ENCODE measurements around the gene CD52. TPM values are rescaled to one million over a fixed set of nuclear protein-coding genes. Genes with fewer than 3 reads are reported as not detected.

The CD52 gene
- total RNA-seq, 2 experiments from 2014 or later: 582 to 608 TPM

GRCh38 chr1:26280333-26281042, 37.3 kb upstream of the CD52 start:
- H3K4me3 ChIP-seq (ENCODE audit: low read length): peak overlapping the region; percentile 72
- H3K27me3 Mint-ChIP-seq: no peaks in the 10 kb centered on the region
- intact Hi-C loops (cut with DNase I, micrococcal nuclease): loop anchor here in 1 of 2 experiments (5.0 kb wide), 1 partner anchor 192 kb away; the partner anchor contains the start of gene HMGN2

GRCh38 chr1:26281091-26281958, 36.4 kb upstream of the CD52 start:
- Histone ChIP-seq H3K4me3 (ENCODE audit: low read length) (peak overlapping the region; percentile 72), H3K36me3 (ENCODE audit: insufficient read depth, low read length) (peaks cover 37% of the 10 kb centered on the region), H3K9me3 (ENCODE audit: control insufficient read depth in 1 of 2, insufficient read depth in 1 of 2, low read length in 2 of 2) (no peaks in the 10 kb centered on the region), H3K4me1 (ENCODE audit: insufficient read depth, low read length) (peaks cover 95% of the 10 kb centered on the region), H3K27me3 (ENCODE audit: control insufficient read depth in 1 of 2, insufficient read depth in 2 of 2, low read length in 2 of 2) (no peaks in the 10 kb centered on the region), H3K27ac (ENCODE audit: low read depth in 1 of 2, low read length in 2 of 2) (peak overlapping the region; percentile 59 to 91)
- Mint-ChIP-seq H3K4me3 (peak overlapping the region; percentile 92), H3K36me3 (ENCODE audit: low read depth) (peaks cover 58% of the 10 kb centered on the region), H3K27ac (peak overlapping the region; percentile 95), H3K9me3 (no peaks in the 10 kb centered on the region), H3K27me3 (no peaks in the 10 kb centered on the region), H3K4me1 (ENCODE audit: low read depth) (peaks cover 89% of the 10 kb centered on the region)
- intact Hi-C loops (cut with DNase I, micrococcal nuclease): loop anchor here in 1 of 2 experiments (5.0 kb wide), 1 partner anchor 191 kb away; the partner anchor contains the start of gene HMGN2
- CTCF ChIA-PET: interaction anchor here (0.5 to 0.6 kb wide), 2 partner anchors 109 to 1460 kb away, joined by 3 read pairs; no protein-coding TSS in a partner anchor
- DNase-seq: peak in 2 of 14 experiments; percentile 18 to 33
- POLR2A ChIA-PET: interaction anchor here (1.1 to 20.7 kb wide), 4 partner anchors 26 to 219 kb away, joined by 3 to 977 read pairs (median 13); partner anchors contain the start of genes CD52, DHDDS and UBXN11
- TF ChIP-seq CTCF (IDR thresholded peaks at IDR 0.05): no peak
- ATAC-seq (ENCODE audit: poor library complexity): no peak

More at GRCh38 chr1:26280333-26281042, 37.3 kb upstream of the CD52 start:
- no peaks in the 10 kb centered on the region for H3K27me3 ChIP-seq (ENCODE audit: control insufficient read depth in 1 of 2, insufficient read depth in 2 of 2, low read length in 2 of 2)
- peaks cover 95% of the 10 kb centered on the region for H3K4me1 ChIP-seq (ENCODE audit: insufficient read depth, low read length)
- Mint-ChIP-seq H3K9me3 (no peaks in the 10 kb centered on the region), H3K27ac (peak overlapping the region; percentile 95), H3K4me1 (ENCODE audit: low read depth) (peaks cover 89% of the 10 kb centered on the region), H3K4me3 (peak overlapping the region; percentile 92), H3K36me3 (ENCODE audit: low read depth) (peaks cover 61% of the 10 kb centered on the region)
- POLR2A ChIA-PET: interaction anchor here (1.1 to 20.7 kb wide), 8 partner anchors 8 to 220 kb away, joined by 3 to 977 read pairs (median 8); partner anchors contain the start of genes CD52, CEP85, DHDDS and UBXN11
- DNase-seq (peak in 6 of 14 experiments; percentile 18 to 57 (median 43)), ATAC-seq (ENCODE audit: poor library complexity) (no peak)
- H3K9me3 ChIP-seq (ENCODE audit: control insufficient read depth in 1 of 2, insufficient read depth in 1 of 2, low read length in 2 of 2): no peaks in the 10 kb centered on the region
- CTCF ChIA-PET: interaction anchor here (0.5 to 1.9 kb wide), 9 partner anchors 8 to 1461 kb away, joined by 3 to 17 read pairs (median 5); partner anchors contain the start of gene CD52
- no peak for TF ChIP-seq CTCF (IDR thresholded peaks at IDR 0.05)
- H3K36me3 ChIP-seq (ENCODE audit: insufficient read depth, low read length): peaks cover 37% of the 10 kb centered on the region
- peak overlapping the region; percentile 71 to 91 for H3K27ac ChIP-seq (ENCODE audit: low read depth in 1 of 2, low read length in 2 of 2)

- H3K9me3 ChIP-seq (ENCODE audit: control insufficient read depth in 1 of 2, insufficient read depth in 1 of 2, low read length in 2 of 2): no peaks in the 10 kb centered on the region
- H3K4me3 ChIP-seq (ENCODE audit: low read length): peak overlapping the region; percentile 72
- H3K27ac ChIP-seq (ENCODE audit: low read depth in 1 of 2, low read length in 2 of 2): peak overlapping the region in 1 of 2 donors; percentile 91
- DNase-seq (peak in 2 of 14 experiments; percentile 11 to 35), ATAC-seq (ENCODE audit: poor library complexity) (no peak)
- intact Hi-C loops (cut with DNase I, micrococcal nuclease): loop anchor here in 1 of 2 experiments (5.0 kb wide), 1 partner anchor 190 kb away; the partner anchor contains the start of gene HMGN2
- Mint-ChIP-seq H3K27ac (peak overlapping the region; percentile 95), H3K4me3 (peak overlapping the region; percentile 92), H3K27me3 (no peaks in the 10 kb centered on the region), H3K9me3 (no peaks in the 10 kb centered on the region), H3K36me3 (ENCODE audit: low read depth) (peaks cover 58% of the 10 kb centered on the region), H3K4me1 (ENCODE audit: low read depth) (peaks cover 88% of the 10 kb centered on the region)
- no peak for TF ChIP-seq CTCF (IDR thresholded peaks at IDR 0.05)
- peaks cover 37% of the 10 kb centered on the region for H3K36me3 ChIP-seq (ENCODE audit: insufficient read depth, low read length)
- ChIA-PET CTCF (no interaction called here), POLR2A (interaction anchor here (1.2 to 20.7 kb wide), 3 partner anchors 27 to 150 kb away, joined by 6 to 977 read pairs (median 270); partner anchors contain the start of genes CD52, DHDDS and UBXN11)
- H3K4me1 ChIP-seq (ENCODE audit: insufficient read depth, low read length): peaks cover 95% of the 10 kb centered on the region
- no peaks in the 10 kb centered on the region for H3K27me3 ChIP-seq (ENCODE audit: control insufficient read depth in 1 of 2, insufficient read depth in 2 of 2, low read length in 2 of 2)
Measured at GRCh38 chr1:26281971-26282370, 35.8 kb upstream of the CD52 start.
